Kasumi-1 (cell line): ENCODE measurements around the gene SUPT4H1.

Experiments used
- DNase-seq, 2 experiments: peaks; one replicate each; lab custom pipeline; 2025; lab: John Stamatoyannopoulos, UW

The SUPT4H1 gene

DNA sequence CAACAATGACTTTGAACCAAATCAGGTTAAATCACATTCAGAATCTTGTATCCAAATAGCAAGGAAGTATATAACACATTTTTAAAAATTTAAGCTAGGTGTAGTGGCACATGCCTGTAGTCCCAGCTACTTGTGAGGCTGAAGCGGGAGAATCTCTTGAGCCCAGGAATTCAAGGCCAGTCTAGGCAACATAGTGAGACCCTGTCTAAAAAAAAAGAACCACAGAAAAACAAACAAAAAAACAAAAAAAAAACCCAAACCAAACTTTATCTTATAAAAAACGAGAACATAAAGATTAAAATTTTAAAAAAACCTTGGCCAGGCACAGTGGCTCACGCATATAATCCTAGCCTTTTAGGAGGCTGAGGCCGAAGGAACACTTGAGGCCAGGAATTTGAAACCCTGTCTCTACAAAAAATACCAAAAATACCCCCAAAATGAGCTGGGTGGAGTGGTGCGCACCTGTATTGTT, 11.6 kb downstream of the SUPT4H1 start:
- DNase-seq = no peak

DNA sequence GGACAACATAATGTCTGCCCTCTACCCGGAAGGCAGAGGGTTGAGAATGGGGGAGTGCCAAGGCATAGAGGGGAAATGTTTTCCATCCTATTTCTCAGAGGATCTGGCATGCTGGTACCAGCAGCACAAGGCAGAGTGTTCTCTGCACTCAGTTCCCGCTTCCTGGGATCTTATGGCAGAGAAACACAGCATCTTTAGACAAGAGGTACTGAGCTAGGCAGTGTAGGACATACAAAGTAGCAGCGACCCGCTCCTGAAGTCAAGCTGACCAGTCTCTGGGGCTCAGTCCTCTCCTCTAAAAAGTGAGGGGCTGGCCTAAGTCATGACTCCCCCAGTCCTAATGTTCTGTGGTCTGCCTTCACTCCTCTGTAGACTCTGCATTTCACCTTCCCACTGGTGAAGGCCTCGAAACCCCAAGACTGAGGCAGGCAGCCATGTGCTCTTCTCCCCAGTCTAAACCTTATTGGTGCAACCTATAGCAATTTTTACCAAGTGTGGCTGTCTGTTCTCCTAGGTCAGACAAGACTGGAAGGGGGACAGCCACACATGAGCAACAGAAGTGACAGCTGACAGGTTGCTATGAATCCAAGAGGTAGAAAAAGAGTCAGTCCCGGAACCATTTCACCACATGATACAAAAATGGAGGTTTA, 12.1 kb downstream of the SUPT4H1 start:
- no peak for DNase-seq

GRCh38 chr17:58338841-58339754, 12.9 kb downstream of the SUPT4H1 start:
- DNase-seq = peak; percentile 92 to 94

- no peak for DNase-seq
These were observed 13.6 kb downstream of the SUPT4H1 start for GRCh38 chr17:58338454-58338840.

GRCh38 chr17:58337600-58338453, 14.2 kb downstream of the SUPT4H1 start:
- DNase-seq = peak; percentile 93 to 97

DNA sequence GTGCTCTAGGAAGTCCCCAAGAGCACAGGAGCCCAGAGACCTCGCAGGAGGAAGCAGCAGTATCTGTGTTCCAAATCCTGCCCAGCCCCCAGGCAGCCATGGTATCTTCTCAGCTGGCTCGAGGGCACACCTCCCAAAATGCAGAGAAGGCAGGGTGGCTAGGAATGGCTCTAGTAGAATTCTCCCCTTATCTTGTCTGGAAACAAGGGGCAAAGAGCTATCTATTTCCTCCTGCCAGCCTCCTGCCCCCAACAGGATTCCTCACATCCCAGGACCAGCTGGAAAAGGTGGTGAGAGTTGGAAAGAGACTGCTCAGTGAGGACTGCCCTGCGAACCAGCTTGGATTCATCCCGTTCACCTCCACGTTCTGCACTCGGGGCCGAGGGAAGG, 14.8 kb downstream of the SUPT4H1 start:
- no peak for DNase-seq

GRCh38 chr17:58336456-58337209, 15.4 kb downstream of the SUPT4H1 start:
- no peak for DNase-seq

GRCh38 chr17:58335779-58336455, 16.1 kb downstream of the SUPT4H1 start:
- peak; percentile 90 to 91 for DNase-seq

- no peak for DNase-seq
These were observed 16.8 kb downstream of the SUPT4H1 start for GRCh38 chr17:58335061-58335731.

DNA sequence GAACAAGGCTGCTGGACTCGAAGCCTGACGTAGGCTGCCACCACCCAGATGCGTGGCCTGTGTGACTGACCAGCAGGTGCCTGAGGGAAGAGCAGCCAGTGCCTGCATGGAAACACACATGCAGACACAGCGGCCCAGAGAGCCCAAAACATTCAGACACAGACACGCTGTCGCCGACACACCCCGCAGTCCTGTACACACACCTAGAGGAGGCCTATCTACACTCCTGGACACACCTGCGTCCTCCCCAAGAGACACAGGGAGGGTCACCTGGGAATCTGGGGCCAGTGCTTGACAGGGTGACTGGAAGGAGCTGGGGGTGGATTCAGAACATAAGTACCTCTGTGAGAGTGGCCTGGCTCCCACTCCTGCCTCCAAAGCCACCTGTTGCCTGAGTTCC, 17.3 kb downstream of the SUPT4H1 start:
- DNase-seq = no peak

GRCh38 chr17:58334256-58334655, 17.7 kb downstream of the SUPT4H1 start:
- DNase-seq = no peak

- no peak for DNase-seq
These were observed 18.2 kb downstream of the SUPT4H1 start for GRCh38 chr17:58333736-58334207.

DNA sequence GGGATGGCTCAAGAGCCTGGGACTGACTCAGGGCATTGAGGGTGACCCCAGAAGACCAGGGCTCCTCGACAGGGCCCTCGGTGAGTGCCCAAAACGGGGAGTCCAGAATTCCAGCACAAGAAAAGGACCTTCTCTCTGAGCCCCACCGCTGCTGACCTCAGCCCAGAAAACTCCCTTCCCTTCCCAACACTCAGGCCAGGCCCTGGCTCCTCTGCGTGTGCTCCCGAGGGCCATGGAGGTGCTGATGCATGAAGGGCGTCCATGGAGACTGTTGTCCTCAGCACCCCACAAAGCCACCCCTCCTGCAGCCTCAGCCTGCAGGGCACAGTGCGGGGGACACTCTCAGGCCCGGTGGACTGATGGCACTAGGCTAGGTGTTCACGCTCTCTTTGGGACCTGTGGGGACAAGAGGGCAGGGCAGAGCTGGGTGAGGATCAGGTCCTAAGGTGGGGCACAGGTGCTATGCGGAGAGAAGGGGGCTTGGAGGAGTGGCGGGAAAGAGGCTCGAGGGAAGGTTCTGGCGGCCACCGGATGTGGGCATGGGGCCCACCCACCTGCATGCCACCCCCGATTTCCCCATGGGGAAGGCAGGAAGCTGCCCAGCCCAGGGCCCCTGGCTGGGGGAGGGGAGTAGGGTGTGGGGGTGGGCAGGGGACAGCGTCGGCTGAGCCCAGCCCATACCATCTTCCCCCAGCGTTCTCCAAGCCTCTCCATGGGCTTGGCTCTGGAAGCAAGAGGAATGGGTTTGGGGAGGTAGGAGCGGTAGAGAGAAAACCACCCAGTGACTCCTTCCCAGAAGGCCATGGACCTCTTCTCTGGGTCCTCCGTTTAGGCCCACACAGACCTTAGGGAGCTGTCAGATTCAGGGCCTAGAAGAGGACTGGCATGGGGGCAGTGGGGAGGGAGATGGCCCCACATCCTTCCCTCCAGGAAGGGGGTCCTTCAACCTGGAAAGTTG, 18.9 kb downstream of the SUPT4H1 start:
- DNase-seq = no peak

DNA sequence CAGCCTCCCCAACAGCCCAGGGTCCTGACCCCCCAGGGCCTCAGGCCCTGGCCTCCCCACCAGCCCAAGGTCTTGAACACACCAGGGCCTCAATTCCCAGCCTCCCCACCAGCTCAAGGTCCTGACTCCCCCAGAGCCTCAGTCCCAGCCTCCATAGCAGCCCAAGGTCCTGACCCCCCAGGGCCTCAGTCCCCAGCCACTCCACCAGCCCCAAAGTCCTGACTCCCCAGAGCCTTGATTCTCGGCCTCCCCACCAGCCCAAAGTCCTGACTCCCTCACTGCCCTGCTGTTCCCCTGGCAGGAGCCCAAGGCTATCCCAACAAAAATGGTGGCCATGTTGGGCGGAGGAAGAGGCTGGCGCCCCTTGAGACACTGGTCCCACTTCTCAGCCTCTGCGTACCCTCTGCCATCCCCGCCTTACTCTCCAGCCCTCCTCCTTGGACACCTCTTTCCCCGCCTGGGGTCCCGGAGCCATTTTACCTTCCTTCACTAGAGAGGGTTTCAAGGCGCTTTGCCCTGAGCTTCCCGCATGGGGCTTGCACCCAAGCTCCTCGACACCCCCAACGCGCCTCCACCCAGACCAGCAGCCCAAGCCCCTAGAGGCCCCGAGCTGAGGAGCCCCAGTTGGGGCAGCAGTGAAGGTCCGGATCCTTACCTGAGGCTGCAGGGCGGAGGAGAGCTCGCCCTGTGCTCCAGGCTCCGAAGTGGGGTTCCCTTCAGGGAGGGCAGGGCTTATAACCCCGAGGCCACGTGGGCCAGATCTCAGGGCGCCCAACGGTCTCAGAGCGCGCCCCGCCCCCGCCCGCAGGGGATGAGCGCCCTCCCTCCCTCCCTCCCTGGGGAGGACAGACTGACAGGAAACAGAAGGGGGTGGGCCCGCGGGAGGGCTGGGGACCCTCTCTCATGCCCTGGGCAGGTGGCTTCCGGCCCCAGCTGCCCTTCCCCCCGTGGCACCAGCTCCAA, 19.9 kb downstream of the SUPT4H1 start:
- DNase-seq = peak; percentile 87 to 89

DNA sequence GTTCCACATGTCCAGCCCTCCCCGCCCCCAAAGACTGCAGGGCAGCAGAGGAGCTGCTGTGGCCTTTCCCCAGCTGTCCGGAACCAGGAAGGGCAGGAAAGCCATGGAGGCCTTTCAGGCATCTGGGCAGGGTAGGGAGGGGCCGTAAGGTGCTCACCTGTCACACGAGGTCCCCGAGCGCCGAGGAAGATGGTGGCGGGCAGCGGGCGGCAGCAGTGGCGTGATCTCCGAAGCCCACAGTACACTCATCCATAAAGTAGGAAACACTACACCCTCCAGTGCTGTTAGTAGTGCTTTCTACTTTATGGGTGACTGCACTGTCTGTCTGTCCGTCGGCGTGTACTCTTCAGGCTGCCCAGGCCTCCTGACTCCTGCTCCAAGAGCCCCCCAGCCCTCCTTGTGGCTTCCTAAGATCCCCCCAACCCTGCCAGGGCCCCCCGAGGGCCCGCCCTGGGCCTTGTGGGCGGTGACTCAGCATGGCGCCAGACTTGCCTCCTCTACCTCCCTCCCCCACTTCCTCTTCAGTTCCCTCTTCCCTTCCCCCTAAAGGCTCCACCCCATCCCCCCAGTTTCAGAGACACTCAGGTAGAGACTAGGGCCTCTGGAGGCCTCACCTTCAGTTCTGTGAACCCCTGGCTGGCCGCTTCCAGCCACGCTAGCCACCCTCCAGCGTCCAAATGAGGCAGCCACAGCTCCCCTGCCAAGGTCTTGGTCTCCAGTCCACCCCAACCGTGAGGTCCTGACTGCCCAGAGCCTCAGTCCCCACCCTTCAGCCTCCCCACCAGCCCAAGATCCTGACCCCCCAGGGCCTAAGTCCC, 20.8 kb downstream of the SUPT4H1 start:
- peak in 1 of 2 experiments; percentile 84 for DNase-seq

DNA sequence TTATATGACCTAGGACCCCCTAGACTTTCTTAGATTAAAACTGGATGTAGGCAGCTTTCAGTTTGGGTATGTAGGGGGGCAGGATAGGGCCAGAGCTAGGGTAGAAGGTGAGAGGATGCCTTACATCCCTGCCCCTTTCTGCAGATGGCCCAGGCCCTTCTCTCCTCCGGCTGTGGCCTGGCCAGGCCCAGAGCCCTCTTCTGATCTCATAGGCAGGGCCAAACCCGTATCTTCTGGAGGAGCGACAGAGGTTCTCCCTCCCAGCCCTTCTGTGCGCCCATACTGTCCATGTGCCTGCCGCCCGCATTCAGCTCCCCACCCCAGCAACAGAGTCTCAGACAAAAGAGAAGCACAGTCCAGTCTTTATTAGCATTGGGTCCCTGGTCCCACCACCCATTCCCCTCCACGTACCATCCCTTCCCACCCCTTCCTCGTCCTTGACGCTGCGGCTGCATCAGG, 21.4 kb downstream of the SUPT4H1 start:
- DNase-seq = no peak
